UCSD-AML1 (cell line): ENCODE results near the gene FBN3.
"Not testable (repeated sequence)": the region's sequence is repeated elsewhere in the genome, so short reads cannot be mapped to it uniquely, and the experiment has no call there.

Experiments used
- DNase-seq: peaks from one replicate; lab custom pipeline; 2025; ENCODE audit not compliant: unreplicated experiment; lab: John Stamatoyannopoulos, UW

Gene FBN3

DNA sequence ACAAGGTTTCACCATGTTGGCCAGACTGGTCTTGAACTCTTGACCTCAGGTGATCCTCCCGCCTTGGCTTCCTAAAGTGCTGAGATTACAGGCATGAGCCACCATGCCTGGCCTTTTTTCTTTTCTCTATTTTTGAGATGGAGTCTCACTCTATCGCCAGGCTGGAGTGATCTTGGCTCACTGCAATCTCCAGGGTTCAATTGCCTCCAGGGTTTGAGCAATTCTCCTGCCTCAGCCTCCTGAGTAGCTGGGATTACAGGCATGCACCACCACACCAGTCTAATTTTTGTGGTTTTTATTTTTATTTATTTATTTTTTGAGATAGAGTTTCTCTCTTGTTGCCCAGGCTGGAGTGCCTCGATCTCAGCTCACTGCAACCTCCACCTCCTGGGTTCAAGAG lies 125.1 kb downstream of the FBN3 start:
- not testable (repeated sequence) for DNase-seq

- no peak for DNase-seq
Observed at GRCh38 chr19:8023371-8023770, 126.0 kb downstream of the FBN3 start.

GRCh38 chr19:8022275-8022674 lies 127.1 kb downstream of the FBN3 start:
- DNase-seq: no peak

- no peak for DNase-seq
Observed at GRCh38 chr19:8021374-8021773, 128.0 kb downstream of the FBN3 start.

DNA sequence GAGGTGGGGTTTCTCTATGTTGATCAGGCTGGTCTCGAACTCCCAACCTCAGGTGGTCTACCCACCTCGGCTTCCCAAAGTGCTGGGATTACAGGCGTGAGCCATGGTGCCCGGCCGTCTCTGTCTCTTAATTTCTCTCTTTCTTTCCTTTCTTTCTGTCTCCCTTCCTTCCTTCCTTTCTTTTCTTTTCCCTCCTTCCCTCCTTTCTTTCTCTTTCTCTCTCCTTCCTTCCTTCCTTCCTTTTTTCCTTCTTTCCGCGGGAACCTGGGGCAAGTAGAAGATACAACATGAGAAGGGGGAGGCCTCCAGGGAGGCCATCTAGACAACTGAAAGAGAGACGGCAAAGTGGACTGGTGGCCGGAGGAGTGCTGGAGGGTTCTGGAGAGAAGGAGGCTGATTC lies 128.7 kb downstream of the FBN3 start:
- no peak for DNase-seq

DNA sequence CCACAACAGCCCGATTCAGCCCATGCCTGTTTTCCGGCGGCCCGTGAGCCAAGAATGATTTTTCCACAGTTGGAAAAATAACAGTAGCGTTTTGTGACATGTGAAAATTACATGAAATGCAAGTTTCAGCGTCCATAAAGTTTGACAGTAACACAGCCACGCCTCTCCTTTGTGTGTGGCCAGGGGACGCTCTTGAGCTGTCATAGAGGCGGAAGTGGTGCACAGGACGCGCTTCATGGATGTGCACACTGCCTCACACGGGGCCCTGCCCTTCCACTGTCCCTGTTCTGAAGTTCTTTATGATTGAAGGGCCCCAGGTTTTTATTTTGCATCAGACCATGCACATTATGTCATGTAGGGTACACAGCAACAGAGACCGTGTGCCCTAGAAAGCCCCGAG lies 131.6 kb downstream of the FBN3 start:
- DNase-seq: peak; percentile 45
